ENCODE results near the gene HIVEP3. TPM values are rescaled to one million over a fixed set of nuclear protein-coding genes. Genes with fewer than 3 reads are reported as not detected.

The HIVEP3 gene
- total RNA-seq, 1 experiment from 2014 or later: 1.4 TPM

GRCh38 chr1:41835485-41835884 lies 83.2 kb downstream of the HIVEP3 start:
- H3K56ac ChIP-seq (ENCODE audit: insufficient read length, low read depth, low read length): no peak overlapping the region
- no peak overlapping the region for H3K4me2 ChIP-seq (ENCODE audit: insufficient read depth, insufficient read length, low read length)

More at GRCh38 chr1:41835485-41835884, 83.2 kb downstream of the HIVEP3 start:
- Histone ChIP-seq H3K14ac (ENCODE audit: insufficient read depth, low read length) (no peak overlapping the region), H3T11ph (ENCODE audit: low read length) (no peak overlapping the region), H3K27me3 (ENCODE audit: insufficient read depth, low read length) (no peaks in the 10 kb centered on the region), H4K8ac (replicated peaks; ENCODE audit: insufficient read length, low read depth, low read length) (no peak overlapping the region), H3K18ac (ENCODE audit: insufficient read length, low read depth, low read length) (no peak overlapping the region), H2BK20ac (ENCODE audit: low read depth, low read length, poor library complexity, severe bottlenecking) (no peak overlapping the region), H4K20me1 (ENCODE audit: control insufficient read depth, insufficient read depth, insufficient read length) (no peaks in the 10 kb centered on the region), H4K91ac (ENCODE audit: insufficient read length, low read depth, low read length) (no peak overlapping the region), H2BK120ac (ENCODE audit: low read depth, low read length, poor library complexity, severe bottlenecking) (no peak overlapping the region), H3K79me2 (ENCODE audit: insufficient read depth, low read length) (no peaks in the 10 kb centered on the region), H3K4me1 (ENCODE audit: insufficient read depth, low read length) (no peaks in the 10 kb centered on the region), H3K9ac (ENCODE audit: extremely low read depth, insufficient read length, low read length) (no peak overlapping the region), H3K9me3 (ENCODE audit: control insufficient read depth, low read depth, low read length) (no peaks in the 10 kb centered on the region), H2BK5ac (ENCODE audit: insufficient read length, low read length) (no peak overlapping the region), H2AK5ac (ENCODE audit: insufficient read length, low read length) (no peak overlapping the region), H3K23ac (ENCODE audit: insufficient read length, low read depth, low read length) (no peak overlapping the region), H3K4ac (ENCODE audit: low read depth, low read length) (no peak overlapping the region), H4K5ac (ENCODE audit: insufficient read length, low read depth, low read length) (no peak overlapping the region), H2BK12ac (ENCODE audit: insufficient read length, low read depth, low read length) (no peak overlapping the region), H2AFZ (ENCODE audit: low read length) (no peak overlapping the region), H2BK15ac (ENCODE audit: low read depth, low read length) (no peak overlapping the region), H3K27ac (ENCODE audit: insufficient read length, low read depth, low read length) (no peak overlapping the region), H3K23me2 (ENCODE audit: insufficient read length, low read depth, low read length, poor library complexity, severe bottlenecking) (no peaks in the 10 kb centered on the region), H3K79me1 (ENCODE audit: insufficient read depth, low read depth, low read length, poor library complexity, severe bottlenecking) (no peaks in the 10 kb centered on the region)
- no peak overlapping the region for H3K4me3 Mint-ChIP-seq
- no peak overlapping the region for H3K27ac Mint-ChIP-seq
- no peaks in the 10 kb centered on the region; the same call in 1 of the 2 replicates for H3K27me3 Mint-ChIP-seq (ENCODE audit: low read depth)
- no peak for DNase-seq
- peaks cover 6 to 15% of the 10 kb centered on the region in 2 experiments for H3K4me1 Mint-ChIP-seq
- WGBS (ENCODE audit: extremely low coverage, insufficient read length, low lambda C conversion rate): no CpG with 5 or more reads among the region's 5 CpGs
- H3K36me3 Mint-ChIP-seq (ENCODE audit: insufficient read depth in 1 of 3, low read depth in 3 of 3): no peaks in the 10 kb centered on the region
- no peaks in the 10 kb centered on the region for H3K9me3 Mint-ChIP-seq
- TF ChIP-seq CTCF (conservative IDR thresholded peaks at IDR 0.05): no peak

Measured in H9 (cell line).